Transverse colon (tissue), 4 donors: ENCODE data around the gene UBE4A. TPM values are rescaled to one million over a fixed set of nuclear protein-coding genes. Genes with fewer than 3 reads are reported as not detected.
"Not testable (repeated sequence)": the region's sequence is repeated elsewhere in the genome, so short reads cannot be mapped to it uniquely, and the experiment has no call there.

Source experiments
- DNase-seq: peaks from one replicate; pipeline ENCODE4 v3.0.0-alpha.2; 2019
- H3K27ac ChIP-seq, 4 donors: fragments of 200-600 bp; sonication (generic); 2 replicates each; pipeline ENCODE4 v1.5.1; 2016 to 2018; ENCODE audit warnings: inconsistent platforms in 4 of 4
- H3K27me3 ChIP-seq: fragments of 200-600 bp; sonication (generic); 2 replicates; pipeline ENCODE4 v1.5.1; 2017; ENCODE audit warnings: inconsistent platforms
- H3K36me3 ChIP-seq, 4 donors: fragments of 200-600 bp; sonication (generic); 2 replicates each; pipeline ENCODE4 v1.5.1; 2017 to 2019; ENCODE audit warnings: inconsistent platforms in 4 of 4
- H3K4me1 ChIP-seq, 4 donors: fragments of 200-600 bp; sonication (generic); 2 replicates each; pipeline ENCODE4 v1.5.1; 2017 to 2020; ENCODE audit warnings: inconsistent platforms in 4 of 4
- H3K4me3 ChIP-seq, 4 donors: fragments of 200-600 bp; sonication (generic); 1 replicate in 1 of 4; 2 replicates in 3 of 4; pipeline versions ENCODE4 v1.5.1 to v1.6.1; 2017 to 2019; ENCODE audit warnings: inconsistent platforms in 4 of 4
- H3K9me3 ChIP-seq, 2 donors: fragments of 200-600 bp; sonication (generic); 2 replicates each; pipeline ENCODE4 v1.5.1; 2017 to 2019; ENCODE audit warnings: inconsistent platforms in 2 of 2
- CTCF ChIP-seq, 5 experiments: fragments of 200-600 bp in 3 of 5; fragments of 450-650 bp in 2 of 5; sonication (generic) in 3 of 5; IDR thresholded peaks; 1 replicate in 2 of 5; 2 replicates in 3 of 5; pipeline ENCODE4 v1.5.1; 2016 to 2017; ENCODE audit warnings: antibody characterized with exemption in 5 of 5, inconsistent platforms in 3 of 5, mild to moderate bottlenecking in 2 of 5, moderate library complexity in 1 of 5
- EP300 ChIP-seq: sonication (generic); formaldehyde crosslinking; IDR thresholded peaks from one replicate; pipeline ENCODE4 v1.6.1; 2017; ENCODE audit warnings: antibody characterized with exemption, low read depth
- POLR2A ChIP-seq: fragments of 450-650 bp; IDR thresholded peaks from one replicate; pipeline ENCODE4 v1.6.1; 2016; ENCODE audit warnings: antibody characterized with exemption, mild to moderate bottlenecking, moderate library complexity
- POLR2AphosphoS5 ChIP-seq, 3 donors: sonication (generic); formaldehyde crosslinking; IDR thresholded peaks; one replicate each; pipeline ENCODE4 v1.6.1; 2016; ENCODE audit warnings: antibody characterized with exemption in 3 of 3
- WGBS, 2 donors: methylation state at CpG; one replicate each; pipeline ENCODE4 v1.1.5; 2018; ENCODE audit warnings: low coverage in 1 of 2; 5-methylcytosine and 5-hydroxymethylcytosine counted together
- in situ Hi-C, 4 donors: fragments of 200-750 bp; cut with MboI; loops; one replicate each; pipeline versions ENCODE4 v1.15.0 to v1.15.1; 2017; ENCODE audit warnings: low sequenced_read_pairs in 3 of 4, low pct_ligation_motif_present in 1 of 4, low pct_unique_long_range_greater_than_20kb in 1 of 4
- intact Hi-C: fragments of 100-400 bp; cut with DNase I; formaldehyde crosslinking; loops from one replicate; pipeline ENCODE4 v1.15.1; 2023; ENCODE audit warnings: low total_unique reads
- total RNA-seq, 4 donors: library from RNA; depleted of rRNA; stranded (reverse); fragments of >200 nt; gene quantifications; one replicate each; pipeline ENCODE4 v1.1.0, GENCODE V29; 2016

The UBE4A gene
- total RNA-seq, 4 donors from 2014 or later, result 42.3 to 54.3 (median 49.2) TPM

- no peaks in the 10 kb centered on the region for H3K27me3 ChIP-seq
- no peak for DNase-seq
- peaks cover 0 to 2% (median under 1%) of the 10 kb centered on the region in 4 donors for H3K36me3 ChIP-seq
- H3K4me3 ChIP-seq, result peak overlapping the region; percentile 69 to 79 (median 72)
- intact Hi-C loops (loop anchor here (2.0 to 5.0 kb wide), 2 partner anchors 35 to 87 kb away; partner anchors contain the start of gene KMT2A), in situ Hi-C loops (no loop called here)
- H3K27ac ChIP-seq, result peak overlapping the region; percentile 82 to 95 (median 89)
- WGBS, 2 donors, result 1% methylated on average over 14 to 22 of the region's 22 CpGs
- no peaks in the 10 kb centered on the region for H3K9me3 ChIP-seq
- TF ChIP-seq EP300 (no peak), POLR2AphosphoS5 (IDR thresholded peaks at IDR 0.05) (no peak), CTCF (IDR thresholded peaks at IDR 0.05) (no peak), POLR2A (no peak)
- H3K4me1 ChIP-seq, result peaks cover 13 to 32% (median 18%) of the 10 kb centered on the region in 4 donors
Observed at GRCh38 chr11:118401880-118402590, 42.6 kb downstream of the UBE4A start.

DNA sequence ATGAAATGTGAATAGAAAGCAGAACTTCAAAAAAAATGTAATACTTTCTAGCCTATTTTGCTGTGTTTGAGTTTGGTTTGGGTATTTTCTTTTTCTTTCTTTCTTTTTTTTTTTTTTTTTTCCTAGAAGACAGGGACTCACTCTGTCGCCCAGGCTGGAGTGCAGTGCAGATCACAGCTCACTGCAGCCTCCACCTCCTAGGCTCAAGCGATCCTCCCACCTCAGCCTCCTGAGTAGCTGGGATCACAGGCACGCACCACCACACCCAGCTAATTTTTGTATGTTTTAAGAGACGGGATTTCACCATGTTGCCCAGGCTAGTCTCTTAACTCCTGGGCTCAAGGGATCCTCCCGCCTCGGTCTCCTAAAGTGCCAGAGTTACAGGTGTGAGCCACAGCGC lies 43.2 kb downstream of the UBE4A start:
- H3K27me3 ChIP-seq, H3K36me3 ChIP-seq, DNase-seq, H3K9me3 ChIP-seq, in situ Hi-C loops: not testable (repeated sequence)
- H3K27ac ChIP-seq, result peak overlapping the region; percentile 82 to 95 (median 89)
- H3K4me1 ChIP-seq, result peaks cover 13 to 32% (median 18%) of the 10 kb centered on the region in 4 donors
- peak overlapping the region in 3 of 4 donors; percentile 69 to 79 (median 69) for H3K4me3 ChIP-seq
- WGBS, 2 donors, result 41 to 66% methylated on average over 4 to 7 of the region's 7 CpGs
- intact Hi-C loops, result loop anchor here (5.0 kb wide), 1 partner anchor 35 kb away; the partner anchor contains the start of gene KMT2A

DNA sequence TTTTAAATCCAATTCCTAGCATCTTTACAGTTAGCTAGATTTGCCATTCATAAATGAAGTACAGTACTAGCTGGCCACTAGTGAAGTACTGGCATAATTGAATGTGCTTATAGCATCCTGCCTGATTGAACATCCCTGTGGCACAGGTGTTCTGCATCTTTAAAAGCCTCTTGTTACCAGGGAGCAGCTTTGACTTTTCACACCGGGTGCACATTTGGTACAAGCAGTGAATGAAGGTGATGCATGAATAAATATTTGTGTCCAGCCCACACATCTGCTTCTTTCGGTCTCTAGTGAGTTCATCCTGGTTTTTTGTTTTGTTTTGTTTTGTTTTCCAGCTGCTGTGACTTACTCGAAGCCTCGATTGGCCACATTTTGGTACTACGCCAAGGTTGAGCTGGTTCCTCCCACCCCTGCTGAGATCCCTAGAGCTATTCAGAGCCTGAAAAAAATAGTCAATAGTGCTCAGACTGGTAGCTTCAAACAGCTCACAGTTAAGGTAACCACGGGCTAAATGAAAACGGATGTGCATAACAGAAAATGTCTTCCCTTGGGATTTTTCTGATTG lies 47.3 kb downstream of the UBE4A start:
- TF ChIP-seq EP300 (no peak), POLR2AphosphoS5 (IDR thresholded peaks at IDR 0.05) (peak in 1 of 3 donors; percentile 8), POLR2A (no peak)
- intact Hi-C loops (no loop called here), in situ Hi-C loops (no loop called here)
- Histone ChIP-seq H3K27ac (peak overlapping the region in 1 of 4 donors; percentile 10), H3K9me3 (no peaks in the 10 kb centered on the region), H3K36me3 (peaks cover 0 to 32% (median 8%) of the 10 kb centered on the region in 4 donors), H3K4me3 (no peak overlapping the region), H3K4me1 (peaks cover 13 to 24% (median 15%) of the 10 kb centered on the region in 4 donors), H3K27me3 (no peaks in the 10 kb centered on the region)
- WGBS, 2 donors, result 75 to 76% methylated on average over 6 to 7 of the region's 7 CpGs
- DNase-seq, result peak; percentile 40

DNA sequence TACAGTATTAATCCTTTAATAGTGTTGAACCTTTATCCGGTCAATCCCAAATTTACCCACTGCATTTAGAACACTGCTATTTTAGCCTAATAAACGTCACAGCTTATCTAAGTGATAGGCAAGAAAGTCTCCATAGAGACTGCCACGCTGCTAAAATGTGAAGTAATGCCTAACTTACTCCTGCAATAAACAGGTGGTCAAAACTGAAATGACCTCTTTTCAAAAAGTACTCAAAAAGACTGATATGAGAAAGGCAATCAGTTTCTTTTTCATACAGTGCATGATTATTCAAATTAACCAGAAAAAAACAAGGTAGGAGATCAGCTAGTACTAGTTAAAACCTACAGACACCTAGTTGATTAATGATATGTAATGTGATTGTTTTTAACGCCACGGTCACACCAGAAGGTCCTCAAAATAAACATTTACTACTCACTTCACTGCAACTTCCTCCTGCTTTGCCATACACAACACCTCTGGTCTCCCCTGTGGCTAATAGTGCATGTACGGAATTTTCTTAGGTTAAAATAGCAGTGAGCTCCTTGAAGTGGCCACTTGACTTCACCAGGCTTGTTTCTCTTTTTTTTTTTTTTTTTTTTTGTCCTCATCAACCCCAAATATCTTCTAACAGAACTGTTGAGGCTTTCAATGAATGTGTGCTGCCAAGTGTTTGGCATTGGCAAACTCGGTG lies 50.8 kb downstream of the UBE4A start:
- Histone ChIP-seq H3K4me3 (no peak overlapping the region), H3K4me1 (peaks cover 0 to 8% (median 4%) of the 10 kb centered on the region in 4 donors), H3K36me3 (peaks cover 0 to 32% (median 10%) of the 10 kb centered on the region in 4 donors), H3K27me3 (no peaks in the 10 kb centered on the region), H3K9me3 (no peaks in the 10 kb centered on the region), H3K27ac (peak overlapping the region in 1 of 4 donors; percentile 57)
- 70 to 81% methylated on average over 5 to 7 of the region's 7 CpGs for WGBS, 2 donors
- in situ Hi-C loops, result no loop called here
- TF ChIP-seq EP300 (no peak), CTCF (IDR thresholded peaks at IDR 0.05) (no peak), POLR2AphosphoS5 (IDR thresholded peaks at IDR 0.05) (no peak), POLR2A (no peak)
- intact Hi-C loops, result no loop called here
- no peak for DNase-seq

GRCh38 chr11:118411530-118411929 lies 52.1 kb downstream of the UBE4A start:
- Histone ChIP-seq H3K9me3 (no peaks in the 10 kb centered on the region), H3K4me3 (no peak overlapping the region), H3K27ac (peak overlapping the region in 1 of 4 donors; percentile 57), H3K36me3 (peaks cover 0 to 32% (median 10%) of the 10 kb centered on the region in 4 donors), H3K4me1 (peaks cover 0 to 16% (median 6%) of the 10 kb centered on the region in 4 donors), H3K27me3 (no peaks in the 10 kb centered on the region)
- in situ Hi-C loops (no loop called here), intact Hi-C loops (no loop called here)
- DNase-seq, result no peak
- 20 to 44% methylated on average over 1 to 4 of the region's 4 CpGs for WGBS, 2 donors
- TF ChIP-seq POLR2AphosphoS5 (IDR thresholded peaks at IDR 0.05), result no peak
- no peak for TF ChIP-seq POLR2A
- TF ChIP-seq EP300, result no peak
- no peak for TF ChIP-seq CTCF (IDR thresholded peaks at IDR 0.05)
